ENCODE data around the gene ALAD. TPM values are rescaled to one million over a fixed set of nuclear protein-coding genes. Genes with fewer than 3 reads are reported as not detected.
"Not testable (repeated sequence)": the region's sequence is repeated elsewhere in the genome, so short reads cannot be mapped to it uniquely, and the experiment has no call there.

The ALAD gene
- total and polyA plus RNA-seq, 4 donors, result 40.2 to 258 (median 74.2) TPM

GRCh38 chr9:113380869-113381378, 20.2 kb downstream of the ALAD start:
- no peaks in the 10 kb centered on the region for H3K9me3 ChIP-seq (ENCODE audit: control insufficient read depth in 4 of 4, low read length in 3 of 4)
- no peak overlapping the region for H3K9ac ChIP-seq (ENCODE audit: low read depth in 1 of 2, low read length in 2 of 2)
- H3K4me1 ChIP-seq (ENCODE audit: control insufficient read depth in 4 of 4, insufficient read depth in 4 of 4, low read length in 3 of 4), result peaks cover 8 to 43% (median 38%) of the 10 kb centered on the region in 4 donors
- TF ChIP-seq JUND (IDR thresholded peaks at IDR 0.05) (no peak), ZBTB33 (IDR thresholded peaks at IDR 0.05) (no peak), YY1 (IDR thresholded peaks at IDR 0.05) (no peak), RAD21 (IDR thresholded peaks at IDR 0.05) (no peak), NR2F2 (IDR thresholded peaks at IDR 0.05) (no peak), GABPA (IDR thresholded peaks at IDR 0.05 in 1 of 2, conservative IDR thresholded peaks at IDR 0.05 in 1 of 2) (no peak), FOXA1 (IDR thresholded peaks at IDR 0.05) (no peak), ATF3 (IDR thresholded peaks at IDR 0.05) (no peak), HNF4G (IDR thresholded peaks at IDR 0.05) (no peak), EGR1 (IDR thresholded peaks at IDR 0.05; ENCODE audit: low read depth in 2 of 2) (no peak), TAF1 (conservative IDR thresholded peaks at IDR 0.05) (no peak), HNF4A (conservative IDR thresholded peaks at IDR 0.05) (no peak), CTCF (IDR thresholded peaks at IDR 0.05; ENCODE audit: low read depth, low read length, missing input control) (no peak), REST (IDR thresholded peaks at IDR 0.05) (no peak), RXRA (IDR thresholded peaks at IDR 0.05) (no peak), SP1 (IDR thresholded peaks at IDR 0.05) (no peak), FOXA2 (IDR thresholded peaks at IDR 0.05) (no peak)
- peak overlapping the region in 1 of 2 donors; percentile 54 for H3K27ac ChIP-seq (ENCODE audit: low read depth in 1 of 2, low read length in 2 of 2)
- no peaks in the 10 kb centered on the region for H3K27me3 ChIP-seq (ENCODE audit: control insufficient read depth in 4 of 4, insufficient read depth in 4 of 4, low read length in 3 of 4)
- DNase-seq (ENCODE audit: low spot score), result no peak
- H3K4me3 ChIP-seq (ENCODE audit: low read depth in 1 of 3, low read length in 3 of 3), result no peak overlapping the region
- H3K36me3 ChIP-seq (ENCODE audit: control insufficient read depth in 4 of 4, insufficient read depth in 3 of 4, low read depth in 1 of 4, low read length in 3 of 4), result no peaks in the 10 kb centered on the region
- 65% methylated on average over 1 of the region's 1 CpG for WGBS

GRCh38 chr9:113379829-113380210, 21.3 kb downstream of the ALAD start:
- WGBS, result 77% methylated on average over 2 of the region's 2 CpGs
- H3K27ac ChIP-seq (ENCODE audit: low read depth in 1 of 2, low read length in 2 of 2), result peak overlapping the region in 1 of 2 donors; percentile 28
- H3K9ac ChIP-seq (ENCODE audit: low read depth in 1 of 2, low read length in 2 of 2); H3K36me3 ChIP-seq (ENCODE audit: control insufficient read depth in 4 of 4, insufficient read depth in 3 of 4, low read depth in 1 of 4, low read length in 3 of 4); H3K9me3 ChIP-seq (ENCODE audit: control insufficient read depth in 4 of 4, low read length in 3 of 4); H3K4me3 ChIP-seq (ENCODE audit: low read depth in 1 of 3, low read length in 3 of 3); DNase-seq (ENCODE audit: low spot score); H3K27me3 ChIP-seq (ENCODE audit: control insufficient read depth in 4 of 4, insufficient read depth in 4 of 4, low read length in 3 of 4): not testable (repeated sequence)
- peaks cover 8 to 53% (median 47%) of the 10 kb centered on the region in 4 donors for H3K4me1 ChIP-seq (ENCODE audit: control insufficient read depth in 4 of 4, insufficient read depth in 4 of 4, low read length in 3 of 4)
